PC-3 (cell line): ENCODE data around the gene LBR. TPM values are rescaled to one million over a fixed set of nuclear protein-coding genes. Genes with fewer than 3 reads are reported as not detected.

ENCODE experiments used
- ATAC-seq: fragments of 200-7000 bp; cut with Tn5 transposase; 2 replicates; pipeline ENCODE4 v1.9.1; 2020; ENCODE audit warnings: mild to moderate bottlenecking, moderate library complexity
- BruUV-seq: library from RNA; stranded (reverse); fragments of 400-500 nt; replicated peaks from 2 replicates; lab custom pipeline; 2021; lab: Mats Ljungman, UMichigan
- CTCF ChIA-PET: fragments of 300-600 bp; sonication (Branson Sonifier 250); formaldehyde crosslinking; loops from one replicate; lab custom pipeline; 2022; ENCODE audit warnings: antibody characterized with exemption; lab: Charles Lee
- POLR2A ChIA-PET: fragments of 300-600 bp; sonication (Branson Sonifier 250); formaldehyde crosslinking; loops from one replicate; lab custom pipeline; 2022; ENCODE audit warnings: antibody characterized with exemption; ENCODE audit not compliant: unreplicated experiment; lab: Charles Lee
- DNase-seq: peaks from one replicate; pipeline ENCODE4 v3.0.0-alpha.2; 2015
- H2AFZ ChIP-seq: fragments of 300-600 bp; sonication (generic); 2 replicates; pipeline ENCODE4 v1.6.0; 2016; ENCODE audit warnings: antibody characterized with exemption, low read length
- H3F3A ChIP-seq: fragments of 300-600 bp; sonication (generic); one replicate; pipeline ENCODE4 v1.6.0; 2017; ENCODE audit warnings: antibody characterized with exemption, low read length, control low read depth, mild to moderate bottlenecking; ENCODE audit not compliant: unreplicated experiment
- H3K27ac ChIP-seq: fragments of 300-600 bp; sonication (generic); 2 replicates; pipeline ENCODE4 v1.5.1; 2016; ENCODE audit warnings: mild to moderate bottlenecking, low read length
- H3K27me3 ChIP-seq: fragments of 300-600 bp; sonication (generic); 2 replicates; pipeline ENCODE4 v1.6.1; 2016; ENCODE audit warnings: low read length, mixed read lengths
- H3K36me3 ChIP-seq: fragments of 300-600 bp; sonication (generic); 2 replicates; pipeline ENCODE4 v1.6.1; 2016; ENCODE audit warnings: low read depth, mixed run types, low read length, mixed read lengths
- H3K4me1 ChIP-seq: fragments of 300-600 bp; sonication (generic); 2 replicates; pipeline ENCODE4 v1.5.1; 2016; ENCODE audit warnings: low read length; ENCODE audit not compliant: insufficient read depth
- H3K4me2 ChIP-seq: fragments of 300-600 bp; sonication (generic); 2 replicates; pipeline ENCODE4 v1.6.0; 2016; ENCODE audit warnings: low read length
- H3K4me3 ChIP-seq: fragments of 300-600 bp; sonication (generic); 2 replicates; pipeline ENCODE4 v1.5.1; 2016; ENCODE audit warnings: mild to moderate bottlenecking, low read length, mixed read lengths
- H3K79me2 ChIP-seq: fragments of 300-600 bp; sonication (generic); 2 replicates; pipeline ENCODE4 v1.6.1; 2017; ENCODE audit warnings: low read length, mixed read lengths
- H3K9ac ChIP-seq: fragments of 300-600 bp; sonication (generic); 2 replicates; pipeline ENCODE4 v1.6.0; 2016; ENCODE audit warnings: mild to moderate bottlenecking, low read length
- H3K9me2 ChIP-seq: fragments of 300-600 bp; sonication (generic); replicated peaks from 2 replicates; pipeline ENCODE4 v1.6.1; 2016; ENCODE audit warnings: mixed run types, low read length, mixed read lengths
- H3K9me3 ChIP-seq: fragments of 300-600 bp; sonication (generic); 2 replicates; pipeline ENCODE4 v1.6.1; 2016; ENCODE audit warnings: low read length, mixed read lengths
- H4K20me1 ChIP-seq: fragments of 300-600 bp; sonication (generic); 2 replicates; pipeline ENCODE4 v1.6.1; 2016; ENCODE audit warnings: low read length, mixed read lengths
- CTCF ChIP-seq: fragments of 300-600 bp; sonication (generic); conservative IDR thresholded peaks from 2 replicates; pipeline ENCODE4 v1.5.1; 2017; ENCODE audit warnings: antibody characterized with exemption, low read depth, mild to moderate bottlenecking, low read length
- EZH2 ChIP-seq: fragments of 300-600 bp; sonication (generic); IDR thresholded peaks from one replicate; pipeline ENCODE4 v1.6.1; 2017; ENCODE audit warnings: antibody characterized with exemption, mild to moderate bottlenecking, low read length; ENCODE audit not compliant: unreplicated experiment
- EZH2phosphoT487 ChIP-seq: fragments of 300-600 bp; sonication (generic); IDR thresholded peaks from 2 replicates; pipeline ENCODE4 v1.6.1; 2018; ENCODE audit warnings: mild to moderate bottlenecking, antibody characterized with exemption, low read length, borderline replicate concordance
- intact Hi-C: fragments of 100-400 bp; cut with micrococcal nuclease; formaldehyde crosslinking; loops from 2 replicates; pipeline ENCODE4 v1.9.0; 2023
- total RNA-seq: library from RNA; depleted of rRNA; stranded (reverse); fragments of >200 nt; gene quantifications from 2 replicates; pipeline ENCODE4 v1.2.3, GENCODE V29; 2014

Gene LBR
- total RNA-seq, 1 experiment from 2014 or later, result 35.1 TPM

GRCh38 chr1:225471453-225472301 is 43.8 kb upstream of the LBR start:
- ATAC-seq (no peak), DNase-seq (no peak)
- Histone ChIP-seq H3K9ac (no peak overlapping the region), H3K4me1 (peaks cover 10% of the 10 kb centered on the region; the same call in 1 of the 2 replicates), H3K4me2 (no peak overlapping the region), H3F3A (no peaks in the 10 kb centered on the region), H3K9me3 (no peaks in the 10 kb centered on the region), H3K79me2 (no peaks in the 10 kb centered on the region), H3K27ac (no peak overlapping the region), H3K4me3 (no peak overlapping the region), H3K36me3 (no peaks in the 10 kb centered on the region), H2AFZ (no peak overlapping the region), H4K20me1 (no peaks in the 10 kb centered on the region), H3K9me2 (no peaks in the 10 kb centered on the region), H3K27me3 (no peaks in the 10 kb centered on the region)
- BruUV-seq, result no TSS peak
- intact Hi-C loops, result no loop called here
- POLR2A ChIA-PET, result interaction anchor here (0.5 kb wide), 1 partner anchor 122 kb away, joined by 7 read pairs; no protein-coding TSS in a partner anchor
- TF ChIP-seq EZH2 (no peak), CTCF (no peak), EZH2phosphoT487 (no peak)
- CTCF ChIA-PET, result no interaction called here

GRCh38 chr1:225471109-225471452 is 43.2 kb upstream of the LBR start:
- ChIA-PET POLR2A (no interaction called here), CTCF (no interaction called here)
- no TSS peak for BruUV-seq
- intact Hi-C loops, result no loop called here
- Histone ChIP-seq H3K4me3 (no peak overlapping the region), H3K9me3 (no peaks in the 10 kb centered on the region), H2AFZ (no peak overlapping the region), H3K9me2 (no peaks in the 10 kb centered on the region), H3K4me1 (peaks cover 10% of the 10 kb centered on the region; the same call in 1 of the 2 replicates), H3K9ac (no peak overlapping the region), H3K79me2 (no peaks in the 10 kb centered on the region), H3F3A (no peaks in the 10 kb centered on the region), H3K36me3 (no peaks in the 10 kb centered on the region), H3K27me3 (no peaks in the 10 kb centered on the region), H4K20me1 (no peaks in the 10 kb centered on the region), H3K27ac (no peak overlapping the region), H3K4me2 (no peak overlapping the region)
- no peak for DNase-seq
- no peak for ATAC-seq
- TF ChIP-seq CTCF (no peak), EZH2 (no peak), EZH2phosphoT487 (no peak)
